GM10248 (cell line): ENCODE results near the gene FETUB.

Experiments
- CTCF ChIA-PET: fragments of 300-600 bp; sonication (Branson Sonifier 250); formaldehyde crosslinking; extraction: SDS; loops from one replicate; lab custom pipeline; 2021; ENCODE audit warnings: antibody characterized with exemption; lab: Yijun Ruan, JAX
- POLR2A ChIA-PET: fragments of 350-650 bp; sonication (Branson Sonifier 250); formaldehyde crosslinking; extraction: SDS; loops from one replicate; lab custom pipeline; 2020; ENCODE audit warnings: antibody characterized with exemption; lab: Yijun Ruan, JAX
- DNase-seq: peaks from one replicate; pipeline ENCODE4 v3.0.0; 2012; ENCODE audit errors: extremely low spot score
- TF ChIP-seq, protein P1 (sequence below): IDR thresholded peaks from 2 replicates; pipeline ENCODE4 v1.5.1; 2012; ENCODE audit warnings: mild to moderate bottlenecking, low read depth; ENCODE audit errors: extremely low read depth, missing control alignments, control extremely low read depth

Gene FETUB

DNA sequence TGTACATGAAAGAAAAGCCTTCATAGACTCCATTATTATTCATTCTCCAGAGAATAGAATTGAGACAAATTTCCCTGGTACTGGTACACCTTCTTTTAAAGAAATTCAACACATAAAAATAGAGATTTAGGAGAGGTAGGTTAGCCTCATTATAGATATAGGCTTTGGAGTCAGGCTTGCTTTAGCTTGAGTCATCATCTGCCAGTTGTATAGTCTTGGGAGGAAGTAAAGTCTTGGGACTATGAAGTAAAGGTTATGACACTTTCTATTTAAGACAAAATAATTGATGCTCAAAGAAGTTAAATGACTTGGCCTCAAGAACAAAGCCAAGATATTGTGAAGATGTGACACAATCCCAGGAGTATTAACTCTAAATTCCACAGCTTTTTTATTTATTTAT lies 30.0 kb downstream of the FETUB start:
- POLR2A ChIA-PET, result no interaction called here
- CTCF ChIA-PET, result interaction anchor here (2.6 kb wide), 1 partner anchor 55 kb away, joined by 10 read pairs; no protein-coding TSS in a partner anchor
- TF ChIP-seq, protein P1, sequence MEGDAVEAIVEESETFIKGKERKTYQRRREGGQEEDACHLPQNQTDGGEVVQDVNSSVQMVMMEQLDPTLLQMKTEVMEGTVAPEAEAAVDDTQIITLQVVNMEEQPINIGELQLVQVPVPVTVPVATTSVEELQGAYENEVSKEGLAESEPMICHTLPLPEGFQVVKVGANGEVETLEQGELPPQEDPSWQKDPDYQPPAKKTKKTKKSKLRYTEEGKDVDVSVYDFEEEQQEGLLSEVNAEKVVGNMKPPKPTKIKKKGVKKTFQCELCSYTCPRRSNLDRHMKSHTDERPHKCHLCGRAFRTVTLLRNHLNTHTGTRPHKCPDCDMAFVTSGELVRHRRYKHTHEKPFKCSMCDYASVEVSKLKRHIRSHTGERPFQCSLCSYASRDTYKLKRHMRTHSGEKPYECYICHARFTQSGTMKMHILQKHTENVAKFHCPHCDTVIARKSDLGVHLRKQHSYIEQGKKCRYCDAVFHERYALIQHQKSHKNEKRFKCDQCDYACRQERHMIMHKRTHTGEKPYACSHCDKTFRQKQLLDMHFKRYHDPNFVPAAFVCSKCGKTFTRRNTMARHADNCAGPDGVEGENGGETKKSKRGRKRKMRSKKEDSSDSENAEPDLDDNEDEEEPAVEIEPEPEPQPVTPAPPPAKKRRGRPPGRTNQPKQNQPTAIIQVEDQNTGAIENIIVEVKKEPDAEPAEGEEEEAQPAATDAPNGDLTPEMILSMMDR, result no peak
- DNase-seq, result no peak

DNA sequence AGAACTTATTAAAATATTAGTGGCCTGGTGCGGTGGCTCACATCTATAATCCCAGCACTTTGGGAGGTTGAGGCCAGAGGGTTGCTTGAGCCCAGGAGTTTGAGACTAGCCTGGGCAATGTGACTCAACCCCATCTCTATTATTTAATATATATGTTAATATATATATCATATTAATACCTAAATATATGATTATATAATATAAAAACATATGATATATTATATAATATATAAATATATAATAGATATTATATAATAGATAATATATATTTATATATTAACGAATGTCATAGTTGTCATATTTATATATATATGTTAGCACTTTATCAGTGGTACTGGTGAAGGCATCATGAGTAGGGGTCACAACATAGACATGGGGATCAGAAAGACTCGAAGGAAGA lies 30.9 kb downstream of the FETUB start:
- ChIA-PET CTCF (no interaction called here), POLR2A (no interaction called here)
- DNase-seq, result no peak
- TF ChIP-seq, protein P1, result no peak

DNA sequence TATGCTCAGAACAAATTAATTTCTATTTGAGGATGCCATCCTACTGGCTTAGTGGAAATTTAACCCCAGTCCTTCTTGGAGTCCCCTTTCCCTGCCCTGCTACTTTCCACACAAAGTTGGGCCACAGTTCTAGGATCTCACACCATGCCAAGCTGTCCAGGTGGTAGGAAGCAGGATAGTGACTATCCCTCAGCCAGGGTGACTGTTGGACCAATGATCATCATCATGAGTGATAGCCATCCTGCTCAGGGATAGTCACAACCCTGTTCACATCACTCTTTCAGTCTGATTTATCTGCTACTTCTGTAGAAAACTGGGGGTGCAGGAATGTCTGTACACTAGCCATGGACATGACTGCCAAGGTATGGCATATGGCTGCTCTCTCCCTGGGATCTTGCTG lies 38.4 kb downstream of the FETUB start:
- POLR2A ChIA-PET, result no interaction called here
- TF ChIP-seq, protein P1, result no peak
- CTCF ChIA-PET, result no interaction called here
- DNase-seq, result no peak

DNA sequence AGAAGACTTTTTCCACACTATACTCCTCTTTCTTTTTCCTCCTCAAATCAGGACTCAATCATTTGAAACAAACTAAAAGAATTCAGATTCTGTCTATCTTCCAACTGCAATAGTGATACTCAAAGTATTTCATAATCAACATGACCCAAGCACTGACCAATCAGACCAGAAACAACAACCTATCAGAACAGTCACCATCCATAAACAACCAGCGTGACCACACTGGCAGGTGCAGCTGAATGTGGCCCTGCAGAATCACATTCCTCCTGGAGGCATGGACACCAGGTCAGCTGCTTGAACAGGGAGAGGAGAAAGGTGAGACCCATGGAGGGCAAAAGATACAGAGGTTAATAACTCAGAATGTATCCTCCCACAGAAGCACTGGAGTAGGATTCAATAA lies 39.0 kb downstream of the FETUB start:
- ChIA-PET POLR2A (no interaction called here), CTCF (no interaction called here)
- TF ChIP-seq, protein P1, result no peak
- DNase-seq, result no peak

DNA sequence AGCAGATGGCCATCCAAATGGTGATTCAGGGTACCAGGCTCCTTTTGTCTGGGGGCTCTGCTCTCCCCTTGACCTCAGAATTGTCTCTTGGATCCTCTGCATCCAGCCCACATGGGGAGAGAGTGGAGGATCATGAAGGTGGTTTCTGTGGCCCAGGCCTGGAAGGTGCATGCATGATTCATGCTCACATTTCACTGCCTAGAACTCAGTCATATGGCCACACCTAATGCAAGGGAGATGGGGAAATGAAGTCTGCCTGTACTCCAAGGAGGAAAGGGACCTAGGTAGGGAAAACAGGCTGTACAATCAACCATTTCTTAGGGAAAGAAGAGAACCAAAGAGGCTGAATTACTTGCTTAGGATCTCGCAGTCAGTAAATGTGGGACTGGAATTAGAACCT lies 40.7 kb downstream of the FETUB start:
- TF ChIP-seq, protein P1, result no peak
- no peak for DNase-seq
- CTCF ChIA-PET, result interaction anchor here (1.2 kb wide), 1 partner anchor 39 kb away, joined by 3 read pairs; no protein-coding TSS in a partner anchor
- POLR2A ChIA-PET, result no interaction called here

DNA sequence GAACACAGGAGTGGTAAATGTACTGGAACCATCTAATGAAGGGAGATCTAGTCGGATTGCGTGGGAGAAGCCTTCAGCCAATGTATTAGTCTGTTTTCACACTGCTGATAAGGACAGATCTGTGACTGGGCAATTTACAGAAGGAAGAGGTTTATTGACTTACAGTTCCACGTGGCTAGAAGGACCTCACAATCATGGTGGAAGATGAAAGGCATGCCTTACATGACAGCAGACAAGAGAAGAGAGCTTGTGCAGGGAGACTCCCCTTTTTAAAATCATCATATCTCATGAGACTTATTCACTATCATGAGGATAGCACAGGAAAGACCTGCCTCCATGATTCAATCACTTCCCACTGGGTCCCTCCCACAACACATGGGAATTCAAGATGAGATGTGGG lies 42.6 kb downstream of the FETUB start:
- ChIA-PET CTCF (interaction anchor here (1.3 kb wide), 1 partner anchor 67 kb away, joined by 3 read pairs; no protein-coding TSS in a partner anchor), POLR2A (no interaction called here)
- TF ChIP-seq, protein P1, result no peak
- no peak for DNase-seq
